Suprapubic skin (tissue), 4 donors: ENCODE results near the gene TMEM171.

Source experiments
- CTCF ChIP-seq, 2 donors: fragments of 200-600 bp in 1 of 2; fragments of 450-650 bp in 1 of 2; sonication (generic) in 1 of 2; IDR thresholded peaks; one replicate each; pipeline ENCODE4 v1.5.1; 2016 to 2019; ENCODE audit warnings: antibody characterized with exemption in 2 of 2, mild to moderate bottlenecking in 1 of 2, moderate library complexity in 1 of 2
- POLR2A ChIP-seq, 2 donors: fragments of 450-650 bp; IDR thresholded peaks; one replicate each; pipeline ENCODE4 v1.6.1; 2017; ENCODE audit warnings: antibody characterized with exemption in 2 of 2, mild to moderate bottlenecking in 2 of 2, moderate library complexity in 2 of 2
- POLR2AphosphoS5 ChIP-seq, 3 donors: sonication (generic); formaldehyde crosslinking; IDR thresholded peaks; one replicate each; pipeline ENCODE4 v1.6.1; 2017; ENCODE audit warnings: antibody characterized with exemption in 3 of 3

- TF ChIP-seq POLR2A (IDR thresholded peaks at IDR 0.05) (no peak), CTCF (IDR thresholded peaks at IDR 0.05) (no peak), POLR2AphosphoS5 (IDR thresholded peaks at IDR 0.05) (no peak)
Observed at GRCh38 chr5:73131711-73132425, 11.5 kb downstream of the TMEM171 start.
